GDM1 (cell line): ENCODE results near the gene PTPRC.

Experiments used
- DNase-seq: peaks from one replicate; lab custom pipeline; 2025; lab: John Stamatoyannopoulos, UW

The PTPRC gene

GRCh38 chr1:198676253-198676652, 37.4 kb downstream of the PTPRC start:
- DNase-seq, result no peak

- no peak for DNase-seq
Observed at GRCh38 chr1:198677027-198677426, 38.2 kb downstream of the PTPRC start.

- no peak for DNase-seq
Observed at GRCh38 chr1:198677871-198678270, 39.0 kb downstream of the PTPRC start.

GRCh38 chr1:198678301-198678836, 39.5 kb downstream of the PTPRC start:
- DNase-seq, result no peak

- DNase-seq, result no peak
Observed at GRCh38 chr1:198678901-198679329, 40.1 kb downstream of the PTPRC start.

- DNase-seq, result no peak
Observed at GRCh38 chr1:198679535-198680173, 40.8 kb downstream of the PTPRC start.

GRCh38 chr1:198680174-198680875, 41.5 kb downstream of the PTPRC start:
- DNase-seq, result no peak

GRCh38 chr1:198681252-198681651, 42.4 kb downstream of the PTPRC start:
- DNase-seq, result no peak

- peak; percentile 94 for DNase-seq
Observed at GRCh38 chr1:198681831-198682759, 43.3 kb downstream of the PTPRC start.

GRCh38 chr1:198682850-198683249, 44.0 kb downstream of the PTPRC start:
- DNase-seq, result no peak

GRCh38 chr1:198683449-198683848, 44.6 kb downstream of the PTPRC start:
- DNase-seq, result no peak

- DNase-seq, result no peak
Observed at GRCh38 chr1:198686069-198686728, 47.4 kb downstream of the PTPRC start.

- DNase-seq, result no peak
Observed at GRCh38 chr1:198687429-198687828, 48.6 kb downstream of the PTPRC start.

GRCh38 chr1:198691063-198691462, 52.2 kb downstream of the PTPRC start:
- DNase-seq, result no peak

- no peak for DNase-seq
Observed at GRCh38 chr1:198693321-198693720, 54.5 kb downstream of the PTPRC start.

- DNase-seq, result no peak
Observed at GRCh38 chr1:198694542-198694941, 55.7 kb downstream of the PTPRC start.

GRCh38 chr1:198696211-198696610, 57.4 kb downstream of the PTPRC start:
- DNase-seq, result no peak

- DNase-seq, result no peak
Observed at GRCh38 chr1:198699167-198700015, 60.6 kb downstream of the PTPRC start.

- no peak for DNase-seq
Observed at GRCh38 chr1:198700016-198700392, 61.2 kb downstream of the PTPRC start.

- DNase-seq, result no peak
Observed at GRCh38 chr1:198700396-198700795, 61.6 kb downstream of the PTPRC start.

GRCh38 chr1:198701250-198701649, 62.4 kb downstream of the PTPRC start:
- DNase-seq, result no peak
